PFSK-1 (cell line): Measurements from ENCODE around the gene HIVEP1.

Experiments used
- FOXP2 ChIP-seq: optimal IDR thresholded peaks from 2 replicates; pipeline ENCODE3; 2011; ENCODE audit warnings: borderline replicate concordance, control low read depth, inconsistent platforms; ENCODE audit not compliant: insufficient read depth; ENCODE audit errors: extremely low read length, extremely low read depth
- POLR2AphosphoS5 ChIP-seq: IDR thresholded peaks from 2 replicates; pipeline ENCODE4 v1.6.1; 2012; ENCODE audit warnings: low read depth, mild to moderate bottlenecking, control low read depth, low read length, moderate library complexity
- SIN3A ChIP-seq: IDR thresholded peaks from 2 replicates; pipeline ENCODE4 v1.6.1; 2012; ENCODE audit warnings: mild to moderate bottlenecking, low read length, moderate library complexity, borderline replicate concordance; ENCODE audit not compliant: insufficient read depth
- TAF1 ChIP-seq: IDR thresholded peaks from 2 replicates; pipeline ENCODE4 v1.6.1; 2012; ENCODE audit warnings: low read length, control low read depth, borderline replicate concordance; ENCODE audit not compliant: insufficient read depth
- TF ChIP-seq, protein P1 (sequence below), 2 experiments: IDR thresholded peaks; 2 replicates each; pipeline versions ENCODE4 v1.6.1 to v1.8.0; 2011 to 2012; ENCODE audit warnings: low read depth in 2 of 2, low read length in 2 of 2, control low read depth in 1 of 2, inconsistent platforms in 1 of 2, mild to moderate bottlenecking in 1 of 2, moderate library complexity in 1 of 2; ENCODE audit not compliant: insufficient read depth in 1 of 2

Gene HIVEP1

DNA sequence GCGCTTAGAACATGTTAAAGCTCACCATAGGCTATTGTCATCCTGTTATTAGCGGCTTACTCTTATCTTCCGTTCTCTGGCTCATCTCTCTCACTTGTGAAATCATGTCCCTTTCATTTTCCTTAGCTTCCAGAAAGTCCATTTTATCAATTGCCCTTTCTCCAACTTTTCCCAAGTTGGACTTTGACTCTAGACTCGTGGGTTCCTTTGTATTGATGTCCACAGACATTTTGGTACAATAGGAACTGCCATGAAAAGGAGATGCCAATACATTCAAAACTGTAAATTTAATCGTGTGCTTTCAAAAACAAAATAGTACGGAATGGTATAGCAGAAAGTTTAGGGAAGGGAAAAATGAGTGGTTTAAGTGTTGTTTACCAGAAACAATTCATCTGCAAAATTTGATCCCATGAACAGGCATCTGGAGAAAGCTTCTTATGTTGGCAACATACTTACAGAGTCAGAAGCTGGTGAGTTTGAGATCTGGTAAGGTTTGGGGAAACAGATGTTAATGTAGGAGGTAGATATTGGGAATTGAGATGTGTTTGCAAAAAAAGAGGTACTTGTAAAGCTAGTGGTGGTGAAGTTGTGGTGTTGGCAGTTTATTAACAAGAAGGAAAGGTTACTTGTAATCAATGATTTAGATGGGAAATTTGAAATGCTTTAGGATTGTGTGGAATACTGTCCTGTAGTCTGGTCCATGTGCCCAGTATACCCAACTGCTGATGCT is 10.2 kb upstream of the HIVEP1 start:
- TF ChIP-seq, protein P1, sequence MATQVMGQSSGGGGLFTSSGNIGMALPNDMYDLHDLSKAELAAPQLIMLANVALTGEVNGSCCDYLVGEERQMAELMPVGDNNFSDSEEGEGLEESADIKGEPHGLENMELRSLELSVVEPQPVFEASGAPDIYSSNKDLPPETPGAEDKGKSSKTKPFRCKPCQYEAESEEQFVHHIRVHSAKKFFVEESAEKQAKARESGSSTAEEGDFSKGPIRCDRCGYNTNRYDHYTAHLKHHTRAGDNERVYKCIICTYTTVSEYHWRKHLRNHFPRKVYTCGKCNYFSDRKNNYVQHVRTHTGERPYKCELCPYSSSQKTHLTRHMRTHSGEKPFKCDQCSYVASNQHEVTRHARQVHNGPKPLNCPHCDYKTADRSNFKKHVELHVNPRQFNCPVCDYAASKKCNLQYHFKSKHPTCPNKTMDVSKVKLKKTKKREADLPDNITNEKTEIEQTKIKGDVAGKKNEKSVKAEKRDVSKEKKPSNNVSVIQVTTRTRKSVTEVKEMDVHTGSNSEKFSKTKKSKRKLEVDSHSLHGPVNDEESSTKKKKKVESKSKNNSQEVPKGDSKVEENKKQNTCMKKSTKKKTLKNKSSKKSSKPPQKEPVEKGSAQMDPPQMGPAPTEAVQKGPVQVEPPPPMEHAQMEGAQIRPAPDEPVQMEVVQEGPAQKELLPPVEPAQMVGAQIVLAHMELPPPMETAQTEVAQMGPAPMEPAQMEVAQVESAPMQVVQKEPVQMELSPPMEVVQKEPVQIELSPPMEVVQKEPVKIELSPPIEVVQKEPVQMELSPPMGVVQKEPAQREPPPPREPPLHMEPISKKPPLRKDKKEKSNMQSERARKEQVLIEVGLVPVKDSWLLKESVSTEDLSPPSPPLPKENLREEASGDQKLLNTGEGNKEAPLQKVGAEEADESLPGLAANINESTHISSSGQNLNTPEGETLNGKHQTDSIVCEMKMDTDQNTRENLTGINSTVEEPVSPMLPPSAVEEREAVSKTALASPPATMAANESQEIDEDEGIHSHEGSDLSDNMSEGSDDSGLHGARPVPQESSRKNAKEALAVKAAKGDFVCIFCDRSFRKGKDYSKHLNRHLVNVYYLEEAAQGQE (IDR thresholded peaks at IDR 0.05; ENCODE audit: insufficient read depth in 1 of 2, low read depth in 2 of 2, low read length in 2 of 2), result no peak
- TF ChIP-seq SIN3A (no peak), POLR2AphosphoS5 (no peak), TAF1 (no peak), FOXP2 (no peak)

DNA sequence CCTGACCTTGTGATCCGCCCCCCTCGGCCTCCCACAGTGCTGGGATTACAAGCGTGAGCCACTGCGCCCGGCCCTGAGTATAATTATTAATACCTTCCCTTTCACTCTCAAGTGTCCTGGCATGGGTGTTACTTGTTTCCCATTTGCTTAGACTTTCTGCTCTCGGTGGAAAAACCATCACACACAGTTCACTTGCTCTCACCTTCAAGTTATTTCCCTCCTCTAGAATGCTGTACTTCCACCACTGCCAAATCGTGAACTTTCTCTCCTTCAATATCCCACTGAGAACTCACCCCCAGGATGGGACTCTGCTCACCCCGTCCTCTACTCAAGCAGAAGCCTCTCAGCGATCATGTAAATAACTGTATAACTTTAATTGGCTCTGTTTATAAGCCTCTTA is 4.6 kb upstream of the HIVEP1 start:
- TF ChIP-seq SIN3A (no peak), TAF1 (no peak), FOXP2 (no peak), POLR2AphosphoS5 (no peak)
- TF ChIP-seq, protein P1 (IDR thresholded peaks at IDR 0.05; ENCODE audit: insufficient read depth in 1 of 2, low read depth in 2 of 2, low read length in 2 of 2), result no peak

DNA sequence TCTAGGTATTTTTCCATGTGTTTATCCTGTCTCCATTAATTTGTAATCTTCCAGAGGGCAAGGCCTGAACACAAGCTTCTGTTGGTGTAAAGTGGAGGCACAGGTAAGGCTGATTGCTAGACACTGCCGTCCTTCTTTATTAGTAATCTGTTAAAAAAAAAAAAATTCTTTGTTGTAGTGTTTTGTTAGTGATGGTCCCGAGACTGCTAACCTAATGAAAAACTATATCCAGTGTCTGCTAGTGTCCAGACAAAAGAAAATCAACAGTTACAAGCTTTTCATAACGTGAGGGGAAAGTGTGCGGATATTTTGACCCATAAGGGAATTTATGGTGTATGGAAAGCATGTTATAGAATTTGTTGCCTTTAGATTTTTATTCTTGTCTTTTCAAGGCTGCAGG is 4.2 kb upstream of the HIVEP1 start:
- TF ChIP-seq, protein P1 (IDR thresholded peaks at IDR 0.05; ENCODE audit: insufficient read depth in 1 of 2, low read depth in 2 of 2, low read length in 2 of 2), result no peak
- TF ChIP-seq SIN3A (no peak), TAF1 (no peak), FOXP2 (no peak), POLR2AphosphoS5 (no peak)

DNA sequence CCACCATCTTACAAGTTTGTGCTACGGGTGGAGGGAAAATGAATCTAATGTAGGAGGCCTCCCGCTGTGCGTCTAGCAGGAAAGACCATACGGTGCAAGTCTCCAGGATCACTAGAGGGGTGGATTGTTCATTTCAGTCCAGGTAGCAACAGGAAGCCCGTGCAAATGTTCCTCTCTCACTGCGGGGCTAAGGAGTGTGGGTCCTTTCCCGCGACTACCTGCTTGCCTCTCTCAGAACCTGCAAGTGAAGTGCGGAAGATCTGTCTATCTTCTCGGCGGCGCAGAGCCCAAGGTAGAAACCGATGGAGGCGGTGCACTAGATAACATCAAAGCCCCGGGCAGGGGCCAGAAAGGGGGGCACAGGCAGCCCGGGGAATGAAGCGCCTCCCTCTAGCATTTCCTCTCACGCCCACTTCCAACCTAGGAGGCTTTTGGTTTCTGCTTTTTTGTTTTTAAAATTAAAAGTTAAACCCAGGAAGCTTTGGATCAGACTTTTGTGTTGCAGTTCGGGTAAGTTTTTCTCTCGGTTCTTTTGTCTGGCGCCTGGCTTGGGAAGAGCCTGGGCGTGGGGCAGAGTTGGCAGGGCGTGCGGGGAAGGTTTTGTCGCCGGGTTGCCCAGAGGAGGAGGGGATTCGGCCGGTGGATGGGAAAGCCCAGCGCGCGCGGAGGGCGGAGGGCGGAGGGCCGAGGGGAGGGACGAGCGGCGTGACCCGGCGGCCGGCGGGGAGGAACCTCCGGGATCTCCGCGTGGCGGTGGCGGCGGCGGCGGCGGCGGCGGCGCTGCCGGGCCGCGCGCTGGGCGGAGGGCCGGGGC is 3.5 kb upstream of the HIVEP1 start:
- TF ChIP-seq POLR2AphosphoS5, result peak; percentile 34; the same call in 1 of the 2 replicates
- 0 out of 2 replicates have a peak, but pooled peaks have one; percentile 31 for TF ChIP-seq TAF1
- peak; percentile 31 for TF ChIP-seq FOXP2
- TF ChIP-seq, protein P1 (IDR thresholded peaks at IDR 0.05; ENCODE audit: insufficient read depth in 1 of 2, low read depth in 2 of 2, low read length in 2 of 2), result 0 out of 4 replicates have a peak, but pooled peaks of 1 of the 2 experiments have one; percentile 6
- TF ChIP-seq SIN3A, result no peak; the same call in 1 of the 2 replicates
